ENCODE data around the gene CUL3.
A peak's percentile ranks its signal among the peaks of the same experiment; 100 is the strongest.

Gene CUL3

GRCh38 chr2:224532441-224532840 lies 52.7 kb downstream of the CUL3 start:
- peaks cover 66% of the 10 kb centered on the region for H3K79me2 ChIP-seq (ENCODE audit: insufficient read depth, low read length)
- peaks cover 68% of the 10 kb centered on the region for H3K36me3 ChIP-seq (ENCODE audit: insufficient read depth, low read length)
- H4K20me1 ChIP-seq (ENCODE audit: insufficient read depth, low read length), result no peaks in the 10 kb centered on the region
- H3K27me3 ChIP-seq (ENCODE audit: insufficient read depth, low read length), result no peaks in the 10 kb centered on the region
- H3K4me1 ChIP-seq (ENCODE audit: insufficient read depth, low read length, severe bottlenecking), result peaks cover 14% of the 10 kb centered on the region
- no peak overlapping the region for H3K4me3 ChIP-seq (ENCODE audit: low read depth, low read length, poor library complexity, severe bottlenecking)
- TF ChIP-seq EZH2 (IDR thresholded peaks at IDR 0.05; ENCODE audit: borderline replicate concordance, low read length) (no peak), CTCF (IDR thresholded peaks at IDR 0.05; ENCODE audit: low read length) (no peak)
- H3K4me2 ChIP-seq (ENCODE audit: low read length), result no peak overlapping the region
- no peak overlapping the region for H2AFZ ChIP-seq (ENCODE audit: low read length)
- H3K9ac ChIP-seq (ENCODE audit: low read length), result no peak overlapping the region
- H3K9me2 ChIP-seq (ENCODE audit: low read depth, low read length), result no peaks in the 10 kb centered on the region
- no peaks in the 10 kb centered on the region for H3K9me3 ChIP-seq (ENCODE audit: low read length)
- H3K27ac ChIP-seq (ENCODE audit: low read depth, low read length, poor library complexity, severe bottlenecking), result no peak overlapping the region
- H3F3A ChIP-seq (ENCODE audit: insufficient read depth, low read length), result no peaks in the 10 kb centered on the region

- TF ChIP-seq CTCF (IDR thresholded peaks at IDR 0.05; ENCODE audit: low read length) (no peak), EZH2 (IDR thresholded peaks at IDR 0.05; ENCODE audit: borderline replicate concordance, low read length) (no peak)
- Histone ChIP-seq H3F3A (ENCODE audit: insufficient read depth, low read length) (peaks cover 6% of the 10 kb centered on the region; the same call in 1 of the 2 replicates), H3K27ac (ENCODE audit: low read depth, low read length, poor library complexity, severe bottlenecking) (peak overlapping the region; percentile 35)
These were observed 57.0 kb downstream of the CUL3 start for GRCh38 chr2:224528171-224528570.

GRCh38 chr2:224525774-224526173 lies 59.4 kb downstream of the CUL3 start:
- Histone ChIP-seq H3F3A (ENCODE audit: insufficient read depth, low read length) (peaks cover 17% of the 10 kb centered on the region), H3K4me1 (ENCODE audit: insufficient read depth, low read length, severe bottlenecking) (peaks cover 79% of the 10 kb centered on the region), H3K9me3 (ENCODE audit: low read length) (no peaks in the 10 kb centered on the region), H4K20me1 (ENCODE audit: insufficient read depth, low read length) (no peaks in the 10 kb centered on the region), H3K9ac (ENCODE audit: low read length) (peak overlapping the region; percentile 46; the same call in 1 of the 2 replicates), H3K4me2 (ENCODE audit: low read length) (peak overlapping the region; percentile 72; the same call in 1 of the 2 replicates), H3K4me3 (ENCODE audit: low read depth, low read length, poor library complexity, severe bottlenecking) (no peak overlapping the region), H2AFZ (ENCODE audit: low read length) (no peak overlapping the region), H3K79me2 (ENCODE audit: insufficient read depth, low read length) (peaks cover 79% of the 10 kb centered on the region), H3K36me3 (ENCODE audit: insufficient read depth, low read length) (peaks cover 18% of the 10 kb centered on the region), H3K27me3 (ENCODE audit: insufficient read depth, low read length) (no peaks in the 10 kb centered on the region), H3K9me2 (ENCODE audit: low read depth, low read length) (no peaks in the 10 kb centered on the region), H3K27ac (ENCODE audit: low read depth, low read length, poor library complexity, severe bottlenecking) (peak overlapping the region; percentile 97)
- TF ChIP-seq CTCF (IDR thresholded peaks at IDR 0.05; ENCODE audit: low read length) (no peak), EZH2 (IDR thresholded peaks at IDR 0.05; ENCODE audit: borderline replicate concordance, low read length) (no peak)

More at GRCh38 chr2:224528171-224528570, 57.0 kb downstream of the CUL3 start:
- Histone ChIP-seq H3K9me3 (ENCODE audit: low read length) (no peaks in the 10 kb centered on the region), H3K4me2 (ENCODE audit: low read length) (no peak overlapping the region), H2AFZ (ENCODE audit: low read length) (no peak overlapping the region), H3K36me3 (ENCODE audit: insufficient read depth, low read length) (peaks cover 42% of the 10 kb centered on the region), H4K20me1 (ENCODE audit: insufficient read depth, low read length) (no peaks in the 10 kb centered on the region), H3K9me2 (ENCODE audit: low read depth, low read length) (no peaks in the 10 kb centered on the region), H3K27me3 (ENCODE audit: insufficient read depth, low read length) (no peaks in the 10 kb centered on the region), H3K4me1 (ENCODE audit: insufficient read depth, low read length, severe bottlenecking) (peaks cover 55% of the 10 kb centered on the region), H3K4me3 (ENCODE audit: low read depth, low read length, poor library complexity, severe bottlenecking) (no peak overlapping the region), H3K9ac (ENCODE audit: low read length) (no peak overlapping the region), H3K79me2 (ENCODE audit: insufficient read depth, low read length) (peaks cover 80% of the 10 kb centered on the region)
